ENCODE measurements around the gene PABPN1L. TPM values are rescaled to one million over a fixed set of nuclear protein-coding genes. Genes with fewer than 3 reads are reported as not detected.

The PABPN1L gene
- total and polyA plus RNA-seq, 7 donors, result 0.15 TPM; not detected in 6

DNA sequence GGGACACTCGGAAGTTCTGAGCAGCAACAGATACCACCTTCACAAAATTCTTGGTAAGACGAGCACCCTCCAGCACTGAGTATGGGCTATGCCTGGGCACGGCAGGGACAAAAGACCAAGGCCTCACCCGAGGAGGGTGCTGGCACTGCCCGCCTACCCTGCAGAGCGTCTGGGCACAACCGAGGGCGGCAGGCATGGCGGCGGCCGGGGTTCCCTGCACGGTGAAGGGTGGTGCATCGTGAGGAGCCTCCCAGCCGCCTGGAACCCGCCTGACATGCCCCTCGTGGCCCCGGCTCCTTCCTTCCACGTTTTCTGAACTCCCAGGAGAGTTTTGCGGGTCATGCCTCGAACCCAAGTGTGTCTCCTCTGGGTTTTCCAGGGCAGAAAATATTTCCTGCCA lies 28.7 kb downstream of the PABPN1L start:
- peaks cover 0 to 56% (median 21%) of the 10 kb centered on the region in 4 donors for H3K36me3 ChIP-seq
- H3K4me3 ChIP-seq, result no peak overlapping the region
- intact Hi-C loops (cut with DNase I), result no loop called here
- WGBS, 2 donors, result 86 to 95% methylated on average over 20 of the region's 20 CpGs
- TF ChIP-seq, protein P1, sequence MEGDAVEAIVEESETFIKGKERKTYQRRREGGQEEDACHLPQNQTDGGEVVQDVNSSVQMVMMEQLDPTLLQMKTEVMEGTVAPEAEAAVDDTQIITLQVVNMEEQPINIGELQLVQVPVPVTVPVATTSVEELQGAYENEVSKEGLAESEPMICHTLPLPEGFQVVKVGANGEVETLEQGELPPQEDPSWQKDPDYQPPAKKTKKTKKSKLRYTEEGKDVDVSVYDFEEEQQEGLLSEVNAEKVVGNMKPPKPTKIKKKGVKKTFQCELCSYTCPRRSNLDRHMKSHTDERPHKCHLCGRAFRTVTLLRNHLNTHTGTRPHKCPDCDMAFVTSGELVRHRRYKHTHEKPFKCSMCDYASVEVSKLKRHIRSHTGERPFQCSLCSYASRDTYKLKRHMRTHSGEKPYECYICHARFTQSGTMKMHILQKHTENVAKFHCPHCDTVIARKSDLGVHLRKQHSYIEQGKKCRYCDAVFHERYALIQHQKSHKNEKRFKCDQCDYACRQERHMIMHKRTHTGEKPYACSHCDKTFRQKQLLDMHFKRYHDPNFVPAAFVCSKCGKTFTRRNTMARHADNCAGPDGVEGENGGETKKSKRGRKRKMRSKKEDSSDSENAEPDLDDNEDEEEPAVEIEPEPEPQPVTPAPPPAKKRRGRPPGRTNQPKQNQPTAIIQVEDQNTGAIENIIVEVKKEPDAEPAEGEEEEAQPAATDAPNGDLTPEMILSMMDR (IDR thresholded peaks at IDR 0.05), result no peak
- TF ChIP-seq POLR2AphosphoS5 (IDR thresholded peaks at IDR 0.05) (no peak), EP300 (IDR thresholded peaks at IDR 0.05) (no peak), POLR2A (IDR thresholded peaks at IDR 0.05) (no peak)
- no peaks in the 10 kb centered on the region for H3K27me3 ChIP-seq
- H3K9me3 ChIP-seq, result no peaks in the 10 kb centered on the region
- no peaks in the 10 kb centered on the region for H3K4me1 ChIP-seq
- DNase-seq, result no peak
- no peak overlapping the region for H3K27ac ChIP-seq

DNA sequence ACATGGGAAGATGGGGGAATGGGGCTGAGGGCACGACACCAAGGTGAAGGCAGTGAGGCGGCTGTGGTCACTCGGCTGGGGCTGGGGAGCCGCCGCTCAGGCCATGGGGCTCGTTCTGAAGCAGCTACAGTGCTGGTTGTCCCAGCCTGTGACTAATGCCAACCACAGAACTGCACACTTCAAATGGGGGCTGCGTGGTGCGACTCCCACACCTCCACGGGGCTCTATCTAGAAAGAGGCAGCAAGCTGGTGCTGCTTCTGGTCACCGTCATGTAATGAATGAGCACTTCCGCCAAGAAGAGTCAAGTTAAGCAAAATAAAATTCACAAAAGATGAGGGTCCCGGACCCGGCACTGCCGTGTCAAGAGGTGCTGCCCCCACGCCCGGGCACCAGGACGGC lies 29.7 kb downstream of the PABPN1L start:
- no peak for TF ChIP-seq EP300 (IDR thresholded peaks at IDR 0.05)
- TF ChIP-seq POLR2AphosphoS5 (IDR thresholded peaks at IDR 0.05), result no peak
- TF ChIP-seq, protein P1 (IDR thresholded peaks at IDR 0.05), result no peak
- no peak for TF ChIP-seq POLR2A (IDR thresholded peaks at IDR 0.05)
- intact Hi-C loops (cut with DNase I), result no loop called here
- H3K27ac ChIP-seq, result no peak overlapping the region
- no peaks in the 10 kb centered on the region for H3K9me3 ChIP-seq
- no peaks in the 10 kb centered on the region for H3K27me3 ChIP-seq
- 91 to 94% methylated on average over 17 of the region's 17 CpGs for WGBS, 2 donors
- H3K4me1 ChIP-seq, result no peaks in the 10 kb centered on the region
- peaks cover 0 to 55% (median 18%) of the 10 kb centered on the region in 4 donors for H3K36me3 ChIP-seq
- no peak overlapping the region for H3K4me3 ChIP-seq
- no peak for DNase-seq

DNA sequence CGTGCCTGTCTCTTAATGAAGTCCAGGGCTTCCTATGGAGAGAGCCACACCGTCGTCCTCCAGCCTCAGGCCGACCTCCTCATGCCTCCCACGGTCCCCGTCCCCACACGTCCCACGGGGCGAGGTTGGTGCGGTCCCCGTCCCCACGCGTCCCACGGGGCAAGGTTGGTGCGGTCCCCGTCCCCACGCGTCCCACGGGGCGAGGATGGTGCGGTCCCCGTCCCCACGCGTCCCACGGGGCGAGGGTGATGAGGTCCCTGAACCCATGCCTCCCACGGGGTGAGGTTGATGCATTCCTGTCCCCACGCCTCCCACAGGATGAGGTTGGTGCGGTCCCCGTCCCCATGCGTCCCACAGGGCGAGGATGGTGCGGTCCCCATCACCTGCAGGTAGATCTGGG lies 30.6 kb downstream of the PABPN1L start:
- intact Hi-C loops (cut with DNase I), result no loop called here
- TF ChIP-seq, protein P1 (IDR thresholded peaks at IDR 0.05), result no peak
- TF ChIP-seq POLR2AphosphoS5 (IDR thresholded peaks at IDR 0.05) (no peak), POLR2A (IDR thresholded peaks at IDR 0.05) (no peak), EP300 (IDR thresholded peaks at IDR 0.05) (no peak)
- H3K27me3 ChIP-seq, result no peaks in the 10 kb centered on the region
- H3K4me3 ChIP-seq, result no peak overlapping the region
- H3K4me1 ChIP-seq, result no peaks in the 10 kb centered on the region
- H3K36me3 ChIP-seq, result peaks cover 0 to 46% (median 16%) of the 10 kb centered on the region in 4 donors
- 85 to 97% methylated on average over 33 of the region's 33 CpGs for WGBS, 2 donors
- DNase-seq, result no peak
- no peaks in the 10 kb centered on the region for H3K9me3 ChIP-seq
- H3K27ac ChIP-seq, result peak overlapping the region in 1 of 4 donors; percentile 31

DNA sequence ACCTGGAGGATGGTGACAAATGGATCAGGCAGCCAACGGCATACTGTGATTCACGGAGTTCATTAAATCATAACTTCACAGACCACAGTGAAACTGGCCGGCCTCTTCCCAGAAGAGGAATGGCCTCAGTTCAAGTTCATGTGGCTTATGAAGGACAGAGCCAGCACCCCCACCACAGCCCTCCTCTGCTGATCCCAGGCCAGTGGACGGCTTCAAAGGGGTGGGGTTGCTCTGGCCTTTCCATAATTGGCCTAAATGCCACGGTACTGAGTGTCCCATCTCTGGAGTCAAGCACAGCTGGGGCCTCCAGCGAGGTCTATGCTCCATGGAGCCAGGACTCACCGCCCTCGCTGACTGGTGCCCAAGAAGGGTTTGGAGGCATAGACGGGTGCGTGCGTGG lies 31.1 kb downstream of the PABPN1L start:
- H3K36me3 ChIP-seq, result peaks cover 0 to 42% (median 16%) of the 10 kb centered on the region in 4 donors
- peak in 3 of 4 donors; percentile 56 to 62 (median 58) for TF ChIP-seq POLR2AphosphoS5 (IDR thresholded peaks at IDR 0.05)
- no peak for TF ChIP-seq EP300 (IDR thresholded peaks at IDR 0.05)
- no peaks in the 10 kb centered on the region for H3K9me3 ChIP-seq
- intact Hi-C loops (cut with DNase I), result no loop called here
- peak; percentile 80 for DNase-seq
- H3K4me1 ChIP-seq, result no peaks in the 10 kb centered on the region
- 79 to 91% methylated on average over 11 of the region's 11 CpGs for WGBS, 2 donors
- H3K27ac ChIP-seq, result peak overlapping the region in 1 of 4 donors; percentile 17
- H3K4me3 ChIP-seq, result no peak overlapping the region
- H3K27me3 ChIP-seq, result no peaks in the 10 kb centered on the region

DNA sequence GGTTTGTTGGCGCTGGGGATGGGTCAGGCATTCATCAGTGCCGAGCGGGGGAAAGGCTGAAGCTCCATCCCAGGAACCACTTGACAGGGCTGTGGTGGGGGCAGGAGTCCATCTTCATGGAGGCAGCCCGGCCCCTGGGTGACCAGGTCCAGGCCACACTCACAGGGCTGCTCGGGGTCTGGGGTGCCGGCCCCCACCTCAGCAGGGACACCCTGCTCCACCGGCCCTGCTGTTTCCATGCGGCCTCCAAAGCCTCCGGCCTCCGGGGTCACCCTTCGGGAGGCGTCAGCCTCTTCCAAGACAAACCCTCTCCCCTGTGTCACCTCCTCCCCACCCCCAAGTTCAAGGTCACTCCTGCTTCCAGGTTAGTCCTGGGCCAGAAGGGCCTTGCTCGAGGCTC lies 31.8 kb downstream of the PABPN1L start:
- no peaks in the 10 kb centered on the region for H3K9me3 ChIP-seq
- H3K4me1 ChIP-seq, result no peaks in the 10 kb centered on the region
- H3K27ac ChIP-seq, result peak overlapping the region in 2 of 4 donors; percentile 11 to 17
- 91 to 92% methylated on average over 13 of the region's 13 CpGs for WGBS, 2 donors
- H3K27me3 ChIP-seq, result no peaks in the 10 kb centered on the region
- H3K4me3 ChIP-seq, result no peak overlapping the region
- intact Hi-C loops (cut with DNase I), result no loop called here
- TF ChIP-seq, protein P1 (IDR thresholded peaks at IDR 0.05), result no peak
- no peak for TF ChIP-seq EP300 (IDR thresholded peaks at IDR 0.05)
- no peak for TF ChIP-seq POLR2AphosphoS5 (IDR thresholded peaks at IDR 0.05)
- TF ChIP-seq POLR2A (IDR thresholded peaks at IDR 0.05), result no peak
- no peak for DNase-seq
- peaks cover 0 to 36% (median 9%) of the 10 kb centered on the region in 4 donors for H3K36me3 ChIP-seq

Measured in sigmoid colon (tissue), 7 donors.